NCI-H82 treated with DMSO at 0.1 percent for 48 hours (cell line): ENCODE results near the gene RELL1.
A peak's percentile ranks its signal among the peaks of the same experiment; 100 is the strongest.

Source experiments
- DNase-seq: peaks from one replicate; lab custom pipeline; 2025; ENCODE audit not compliant: unreplicated experiment; lab: John Stamatoyannopoulos, UW

The RELL1 gene

DNA sequence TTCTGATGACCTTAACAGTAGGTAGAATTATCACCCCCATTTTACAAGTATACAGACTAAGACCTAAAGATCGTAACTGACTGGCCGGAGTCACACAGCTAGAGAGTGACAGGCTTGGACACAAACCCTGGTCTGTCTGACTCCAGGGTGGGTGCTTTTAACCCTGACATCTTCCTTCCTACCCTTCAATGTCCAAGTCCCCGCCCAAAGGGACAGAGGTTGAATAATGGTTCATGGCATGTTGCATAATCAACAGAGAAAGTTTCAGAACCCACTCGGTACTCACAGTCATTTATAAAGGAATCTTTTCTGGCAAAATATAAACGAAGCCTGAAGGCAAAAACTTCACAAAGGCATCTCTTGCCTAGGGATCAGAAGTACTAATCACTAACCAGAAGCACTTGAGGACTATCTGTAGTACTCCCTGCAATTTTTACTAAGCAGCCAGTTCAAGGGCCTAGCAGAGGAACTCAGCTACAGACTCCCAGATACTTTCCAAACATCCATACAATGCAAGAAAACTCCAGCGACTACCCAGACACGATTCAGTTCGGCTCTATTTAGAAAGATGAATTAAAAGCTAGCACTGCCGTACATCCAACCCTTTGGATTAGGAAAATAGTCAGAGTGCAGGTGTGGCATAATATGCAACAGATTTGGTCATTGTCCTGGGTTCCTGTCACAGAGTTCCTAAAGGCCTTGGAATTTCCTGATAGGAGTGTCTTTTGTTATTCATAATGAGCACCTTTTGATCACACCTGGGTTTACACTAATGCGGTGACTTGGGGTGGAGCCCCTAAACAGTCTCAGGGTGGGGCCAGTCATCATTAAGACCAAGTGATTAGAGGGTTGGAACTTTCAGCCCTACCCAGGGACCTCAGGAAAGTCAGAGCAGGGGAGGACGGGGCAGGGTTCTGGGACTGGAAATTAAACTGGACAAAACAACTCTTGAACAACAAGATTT, 44.0 kb downstream of the RELL1 start:
- no peak for DNase-seq

- DNase-seq, result no peak
Measured at GRCh38 chr4:37641352-37641751, 44.8 kb downstream of the RELL1 start.

- no peak for DNase-seq
Measured at GRCh38 chr4:37639551-37640285, 46.5 kb downstream of the RELL1 start.

DNA sequence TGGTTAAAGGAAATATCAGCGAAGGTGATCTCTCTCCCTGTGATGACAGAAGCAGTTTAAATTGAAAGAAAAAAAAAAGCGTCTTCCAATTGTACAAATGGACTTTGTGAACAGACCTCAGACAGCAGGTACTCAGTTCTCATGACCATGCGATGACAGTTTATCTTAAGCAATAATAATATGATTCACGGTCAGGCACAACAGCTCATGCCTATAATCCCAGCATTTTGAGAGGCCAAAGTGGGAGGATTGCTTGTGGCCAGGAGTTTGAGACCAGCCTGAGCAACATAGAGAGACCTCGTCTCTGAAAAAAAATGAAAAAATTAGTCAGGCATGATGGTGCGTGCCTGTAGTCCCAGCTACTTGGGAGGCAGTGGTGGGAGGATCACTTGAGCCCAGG, 51.0 kb downstream of the RELL1 start:
- no peak for DNase-seq

GRCh38 chr4:37634180-37634579, 52.0 kb downstream of the RELL1 start:
- no peak for DNase-seq

DNA sequence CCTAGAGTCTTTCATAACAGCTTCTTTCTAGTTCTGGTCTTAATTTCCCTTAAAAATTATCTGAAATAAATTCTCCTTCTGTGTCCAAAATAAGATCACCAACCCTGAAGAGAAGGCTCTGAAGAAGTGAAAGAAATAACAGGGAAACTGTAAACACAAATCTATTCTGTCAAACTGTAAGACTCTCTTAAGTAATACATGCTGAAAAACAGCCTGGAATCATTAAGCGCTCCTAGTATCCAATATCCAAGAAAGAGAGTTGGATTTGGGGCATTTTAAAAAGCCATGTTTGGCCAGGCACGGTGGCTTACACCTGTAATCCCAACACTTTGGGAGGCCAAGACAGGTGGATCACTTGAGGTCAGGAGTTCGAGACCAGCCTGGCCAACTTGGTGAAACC, 53.3 kb downstream of the RELL1 start:
- no peak for DNase-seq

DNA sequence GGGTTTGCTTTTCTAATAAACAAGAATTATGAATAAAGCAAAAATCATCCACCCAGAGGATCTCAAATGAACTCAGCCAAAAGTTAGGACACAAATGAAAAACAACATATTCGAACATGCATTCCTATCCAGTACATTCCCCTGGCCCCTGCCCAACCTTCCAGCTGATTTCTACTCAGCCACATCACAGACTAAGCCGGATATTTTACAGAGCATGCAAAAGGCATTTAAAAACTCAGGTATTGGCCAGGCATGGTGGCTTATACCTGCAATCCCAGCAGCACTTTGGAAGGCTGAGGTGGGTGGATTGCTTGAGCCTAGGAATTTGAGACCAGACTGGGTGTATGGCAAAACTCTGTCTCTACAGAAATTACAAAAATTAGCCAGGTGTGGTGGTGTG, 54.6 kb downstream of the RELL1 start:
- no peak for DNase-seq

DNA sequence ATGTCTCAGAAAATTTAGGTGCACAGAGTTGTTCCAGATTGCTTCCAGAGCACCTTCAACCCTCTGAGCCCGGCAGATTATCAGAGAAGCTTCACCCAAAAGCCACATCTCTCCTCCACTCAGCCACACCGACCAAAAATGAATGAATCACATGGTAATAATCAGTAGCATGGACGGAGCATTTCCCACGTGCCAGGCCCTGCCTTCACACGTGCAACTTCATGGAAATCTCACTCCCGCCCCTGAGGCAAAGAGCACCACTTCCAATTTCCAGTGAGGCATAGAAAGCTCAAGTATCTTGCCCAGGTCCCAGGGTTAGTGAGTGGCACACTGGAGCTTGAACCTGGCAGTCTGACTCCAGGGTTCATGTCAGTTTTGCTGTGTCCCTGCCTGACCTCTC, 56.5 kb downstream of the RELL1 start:
- no peak for DNase-seq

- DNase-seq, result no peak
Measured at GRCh38 chr4:37628977-37629609, 57.1 kb downstream of the RELL1 start.

GRCh38 chr4:37627263-37627662, 58.9 kb downstream of the RELL1 start:
- no peak for DNase-seq

DNA sequence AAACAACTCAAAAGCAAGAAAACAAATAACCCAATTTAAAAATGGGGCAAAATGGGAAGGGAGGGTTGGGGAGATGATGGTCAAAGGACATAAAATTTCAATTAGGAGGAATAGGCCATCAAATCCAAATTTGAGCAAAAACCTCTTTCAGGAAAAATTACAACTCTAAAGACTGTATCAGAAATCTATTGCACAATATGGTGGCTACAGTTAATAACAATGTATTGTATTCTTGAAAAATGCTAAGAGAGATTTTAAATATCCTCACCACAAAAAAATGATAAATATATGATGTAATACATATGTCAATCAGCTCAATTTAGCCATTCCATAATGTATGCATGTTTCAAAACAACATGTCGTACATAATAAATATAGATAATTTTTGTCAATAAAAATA, 60.7 kb downstream of the RELL1 start:
- no peak for DNase-seq

DNA sequence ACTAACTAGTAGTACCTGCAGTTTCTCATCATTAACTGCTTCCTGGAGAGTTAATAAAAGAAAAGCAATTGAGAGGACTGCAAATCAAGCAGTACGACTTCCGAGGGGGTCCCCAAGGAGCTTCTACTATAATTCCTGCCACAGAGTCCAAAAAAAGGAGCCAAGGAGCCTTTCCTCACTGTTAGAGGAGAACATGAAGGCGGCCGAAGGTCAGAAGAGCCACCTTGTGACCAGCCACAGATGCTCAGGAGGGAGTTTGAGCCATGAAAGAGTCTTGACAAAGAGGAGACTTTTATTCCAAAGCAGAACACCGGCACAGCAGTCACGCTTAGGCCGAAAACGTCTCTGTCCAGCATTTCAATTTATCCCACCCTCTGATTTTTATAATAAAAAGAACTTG, 62.2 kb downstream of the RELL1 start:
- no peak for DNase-seq

- no peak for DNase-seq
Measured at GRCh38 chr4:37623125-37623524, 63.1 kb downstream of the RELL1 start.

- no peak for DNase-seq
Measured at GRCh38 chr4:37620176-37620575, 66.0 kb downstream of the RELL1 start.

- peak; percentile 87 for DNase-seq
Measured at GRCh38 chr4:37615720-37616063, 70.5 kb downstream of the RELL1 start.

DNA sequence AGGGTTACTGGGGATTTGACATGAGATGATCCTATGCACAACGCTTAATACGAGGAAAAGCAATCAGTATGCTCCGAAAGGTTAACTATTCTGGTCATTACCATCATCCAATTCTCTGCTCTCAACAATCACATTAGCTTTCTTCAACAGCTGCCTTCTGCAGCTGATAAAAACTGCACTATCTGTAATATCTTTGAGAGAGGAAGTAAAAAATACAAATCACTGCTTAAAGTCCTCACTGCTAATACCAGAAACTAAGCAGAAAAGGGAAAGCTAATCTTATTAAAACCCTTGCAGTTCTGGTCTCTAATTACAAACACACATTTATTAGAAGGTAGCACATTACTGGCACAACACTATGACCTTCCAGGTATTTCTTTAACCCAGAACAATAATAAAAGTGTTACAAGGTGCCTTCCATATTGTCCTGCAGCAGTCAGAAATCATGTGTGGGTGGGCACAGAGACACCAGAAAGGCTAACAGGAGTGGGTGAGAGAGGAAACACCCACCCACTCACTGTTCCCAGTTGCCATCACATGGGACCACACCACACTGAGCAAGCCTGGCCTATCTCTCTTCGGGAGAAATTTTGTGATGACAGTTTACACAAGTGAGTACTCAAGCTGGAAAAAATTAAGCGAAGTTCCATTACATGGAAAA, 71.0 kb downstream of the RELL1 start:
- DNase-seq, result peak; percentile 92

DNA sequence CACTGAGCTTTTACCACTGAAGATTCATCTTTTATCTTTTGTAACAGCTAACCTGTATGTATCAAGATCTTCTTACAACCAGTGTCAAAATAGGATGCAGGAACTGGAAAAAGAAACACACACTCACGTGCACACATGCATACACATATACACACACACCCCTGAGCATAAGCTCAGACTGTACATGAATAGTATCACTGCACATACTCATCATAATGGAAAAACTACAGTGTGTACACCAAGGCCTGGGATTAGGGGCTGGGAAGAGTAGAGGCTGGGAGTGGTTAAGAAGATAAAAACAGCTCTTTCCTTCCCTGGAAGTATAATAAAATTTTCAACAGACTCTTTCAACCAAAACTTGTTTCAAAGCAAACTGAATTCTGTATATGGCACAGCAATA, 73.4 kb downstream of the RELL1 start:
- DNase-seq, result no peak

DNA sequence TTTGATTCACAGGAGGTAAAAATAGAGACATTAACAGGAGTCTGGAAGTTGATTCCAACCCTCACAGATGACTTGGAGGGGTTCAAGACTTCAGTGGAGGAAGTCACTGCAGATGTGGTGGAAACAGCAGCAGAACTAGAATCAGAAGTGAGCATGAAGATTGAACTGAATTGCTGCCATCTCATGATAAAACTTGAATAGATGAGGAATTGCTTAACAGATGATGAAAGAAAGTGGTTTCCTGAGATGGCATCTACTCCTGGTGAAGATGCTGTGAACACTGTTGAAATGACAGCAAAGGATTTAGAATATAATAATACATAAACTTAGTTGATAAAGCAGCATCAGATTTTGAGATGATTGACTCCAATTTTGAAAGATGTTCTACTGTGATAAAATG, 76.5 kb downstream of the RELL1 start:
- no peak for DNase-seq

GRCh38 chr4:37607018-37607417, 79.2 kb downstream of the RELL1 start:
- no peak for DNase-seq

DNA sequence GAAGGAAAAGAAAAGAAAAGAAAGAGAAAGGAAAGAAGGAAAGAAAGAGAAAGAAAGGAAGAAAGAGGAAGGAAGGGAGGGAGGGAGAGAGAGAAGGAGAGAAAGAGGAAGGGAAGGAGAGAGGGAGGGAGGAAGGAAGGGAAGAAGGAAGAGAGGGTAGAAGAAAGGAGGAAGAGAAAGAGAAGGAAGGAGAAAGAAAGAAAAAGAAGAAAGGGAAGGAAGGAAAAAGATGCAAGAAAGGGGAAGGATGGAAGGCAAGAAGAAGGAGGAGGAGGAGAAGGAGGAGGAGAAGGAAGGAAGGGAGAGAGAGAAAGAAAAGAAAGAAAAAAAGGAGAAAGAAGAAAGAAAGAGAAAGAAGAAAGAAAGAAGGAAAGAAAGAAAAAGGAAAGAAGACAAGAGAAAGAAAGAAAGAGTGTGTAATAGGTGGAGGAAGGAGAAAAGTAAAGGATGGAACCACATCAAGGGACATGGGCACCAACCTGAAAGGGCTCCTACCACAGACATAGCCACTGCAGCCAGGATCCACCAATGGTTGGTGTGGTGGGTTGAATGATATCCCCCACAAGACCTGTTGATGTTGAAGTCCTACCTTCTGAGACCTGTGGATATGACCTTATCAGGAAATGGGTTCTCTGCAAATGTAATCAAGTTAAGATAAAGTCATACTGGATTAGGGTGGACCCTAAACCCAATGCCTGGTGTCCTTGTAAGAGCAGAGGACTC, 80.2 kb downstream of the RELL1 start:
- DNase-seq, result no peak

- no peak for DNase-seq
Measured at GRCh38 chr4:37604461-37604860, 81.7 kb downstream of the RELL1 start.
